NCI-H2081 (cell line): Measurements from ENCODE around the gene CIB1.
"Not testable (repeated sequence)": the region's sequence is repeated elsewhere in the genome, so short reads cannot be mapped to it uniquely, and the experiment has no call there.

Experiments used
- DNase-seq, 2 experiments: peaks; one replicate each; lab custom pipeline; 2025; lab: John Stamatoyannopoulos, UW

CIB1 gene

GRCh38 chr15:90192961-90193786 is 40.6 kb downstream of the CIB1 start:
- no peak for DNase-seq

- peak; percentile 88 to 94 for DNase-seq
These were observed 41.8 kb downstream of the CIB1 start for GRCh38 chr15:90191794-90192509.

- DNase-seq: no peak
These were observed 42.4 kb downstream of the CIB1 start for GRCh38 chr15:90191344-90191687.

- no peak for DNase-seq
These were observed 43.0 kb downstream of the CIB1 start for GRCh38 chr15:90190606-90191343.

GRCh38 chr15:90189781-90190467 is 43.8 kb downstream of the CIB1 start:
- DNase-seq: no peak

GRCh38 chr15:90188914-90189748 is 44.6 kb downstream of the CIB1 start:
- DNase-seq: no peak

- DNase-seq: not testable (repeated sequence)
These were observed 45.7 kb downstream of the CIB1 start for GRCh38 chr15:90188065-90188464.

GRCh38 chr15:90187257-90187868 is 46.4 kb downstream of the CIB1 start:
- no peak for DNase-seq

- peak; percentile 67 to 80 for DNase-seq
These were observed 48.7 kb downstream of the CIB1 start for GRCh38 chr15:90184786-90185704.

GRCh38 chr15:90184119-90184785 is 49.5 kb downstream of the CIB1 start:
- DNase-seq: peak; percentile 38 to 52

GRCh38 chr15:90181776-90182175 is 52.0 kb downstream of the CIB1 start:
- DNase-seq: no peak
